Upper lobe of left lung (tissue), 6 donors: ENCODE results near the gene BTRC. TPM values are rescaled to one million over a fixed set of nuclear protein-coding genes. Genes with fewer than 3 reads are reported as not detected.

Experiments used
- ATAC-seq, 2 donors: fragments of 200-7000 bp; cut with Tn5 transposase; one replicate each; pipeline ENCODE4 v1.9.1; 2022; ENCODE audit warnings: mild to moderate bottlenecking in 2 of 2, moderate library complexity in 2 of 2; ENCODE audit not compliant: low FRiP score in 2 of 2
- DNase-seq, 2 donors: peaks; one replicate each; pipeline ENCODE4 v3.0.0-alpha.2; 2019 to 2020
- H3K27ac ChIP-seq, 4 donors: fragments of 200-600 bp; sonication (generic); one replicate each; pipeline ENCODE4 v1.5.1; 2016 to 2019
- H3K27me3 ChIP-seq, 4 donors: fragments of 200-600 bp; sonication (generic); one replicate each; pipeline ENCODE4 v1.5.1; 2017 to 2019
- H3K36me3 ChIP-seq, 4 donors: fragments of 200-600 bp; sonication (generic); one replicate each; pipeline ENCODE4 v1.5.1; 2016 to 2019
- H3K4me1 ChIP-seq, 4 donors: fragments of 200-600 bp; sonication (generic); one replicate each; pipeline ENCODE4 v1.5.1; 2018 to 2019
- H3K4me3 ChIP-seq, 4 donors: fragments of 200-600 bp; sonication (generic); one replicate each; pipeline ENCODE4 v1.5.1; 2017 to 2019; ENCODE audit warnings: mild to moderate bottlenecking in 2 of 4, moderate library complexity in 1 of 4
- H3K9me3 ChIP-seq, 4 donors: fragments of 200-600 bp; sonication (generic); one replicate each; pipeline ENCODE4 v1.5.1; 2018 to 2019
- CTCF ChIP-seq, 6 experiments: fragments of 450-650 bp in 4 of 6; fragments of 200-600 bp in 2 of 6; sonication (generic) in 2 of 6; IDR thresholded peaks; one replicate each; pipeline ENCODE4 v1.5.1; 2016 to 2019; ENCODE audit warnings: antibody characterized with exemption in 6 of 6
- EP300 ChIP-seq, 4 donors: sonication (generic); formaldehyde crosslinking; IDR thresholded peaks; one replicate each; pipeline ENCODE4 v1.5.1; 2017; ENCODE audit warnings: antibody characterized with exemption in 4 of 4, control low read depth in 2 of 4
- POLR2A ChIP-seq, 4 donors: fragments of 450-650 bp; IDR thresholded peaks; one replicate each; pipeline ENCODE4 v1.5.1; 2016 to 2017; ENCODE audit warnings: antibody characterized with exemption in 4 of 4, mild to moderate bottlenecking in 2 of 4
- POLR2AphosphoS5 ChIP-seq, 2 donors: sonication (generic); formaldehyde crosslinking; IDR thresholded peaks; one replicate each; pipeline ENCODE4 v1.5.1; 2017; ENCODE audit warnings: antibody characterized with exemption in 2 of 2
- WGBS, 2 donors: methylation state at CpG; one replicate each; pipeline ENCODE4 v1.1.5; 2017 to 2018; 5-methylcytosine and 5-hydroxymethylcytosine counted together
- total RNA-seq, 6 donors: library from RNA; depleted of rRNA in 4 of 6; stranded (reverse); fragments of >200 nt in 4 of 6; gene quantifications; one replicate each; pipeline versions ENCODE4 v1.1.0 to v1.2.1, GENCODE V29; 2016 to 2021
- donor health status: DM: no; HTN: no; CAD: no; lungs with moderate emphysema.
- donor health status: DM: no; HTN: yes; CAD: no; lungs with severe emphysema.

Gene BTRC
- total RNA-seq, 6 donors from 2014 or later = 8.5 to 21.0 (median 11.6) TPM

DNA sequence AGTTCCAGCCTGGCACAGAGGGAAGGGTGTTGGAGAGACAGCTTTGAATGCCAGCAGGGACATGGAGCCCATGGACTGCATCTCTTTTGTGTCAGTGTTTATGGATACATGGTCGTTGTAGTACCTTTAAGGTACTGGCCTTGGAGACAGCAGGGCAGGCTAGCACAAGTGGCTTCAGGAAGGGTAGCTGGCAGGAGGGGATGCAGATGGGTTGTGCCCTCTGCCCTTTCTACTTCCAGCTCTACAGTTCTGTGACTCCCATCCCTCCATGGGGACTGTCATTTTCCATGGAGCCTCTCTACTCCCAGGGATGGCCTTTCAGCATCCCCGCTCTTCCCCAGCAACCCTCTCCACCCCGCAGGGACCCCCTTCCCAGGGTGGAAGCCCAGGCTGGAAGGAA lies 209.0 kb downstream of the BTRC start:
- Histone ChIP-seq H3K4me3 (no peak overlapping the region), H3K9me3 (no peaks in the 10 kb centered on the region), H3K27ac (no peak overlapping the region), H3K27me3 (peaks cover 0 to 25% (median 8%) of the 10 kb centered on the region in 4 donors), H3K4me1 (peaks cover 5 to 14% (median 8%) of the 10 kb centered on the region in 4 donors), H3K36me3 (no peaks in the 10 kb centered on the region)
- DNase-seq = no peak
- WGBS, 2 donors = 53 to 68% methylated on average over 3 of the region's 3 CpGs
- TF ChIP-seq POLR2A (IDR thresholded peaks at IDR 0.05) (no peak), EP300 (IDR thresholded peaks at IDR 0.05) (no peak), CTCF (IDR thresholded peaks at IDR 0.05) (no peak), POLR2AphosphoS5 (IDR thresholded peaks at IDR 0.05) (no peak)
- no peak for ATAC-seq

- 70 to 73% methylated on average over 8 to 11 of the region's 11 CpGs for WGBS, 2 donors
- peaks cover 5 to 10% (median 8%) of the 10 kb centered on the region in 4 donors for H3K4me1 ChIP-seq
- no peaks in the 10 kb centered on the region for H3K36me3 ChIP-seq
- no peak for DNase-seq
- no peaks in the 10 kb centered on the region for H3K9me3 ChIP-seq
- ATAC-seq = no peak
- TF ChIP-seq EP300 (IDR thresholded peaks at IDR 0.05) (no peak), CTCF (IDR thresholded peaks at IDR 0.05) (no peak), POLR2AphosphoS5 (IDR thresholded peaks at IDR 0.05) (no peak), POLR2A (IDR thresholded peaks at IDR 0.05) (no peak)
- peaks cover 0 to 30% (median 8%) of the 10 kb centered on the region in 4 donors for H3K27me3 ChIP-seq
- no peak overlapping the region for H3K27ac ChIP-seq
- no peak overlapping the region for H3K4me3 ChIP-seq
Observed at GRCh38 chr10:101563497-101564040, 209.6 kb downstream of the BTRC start.

DNA sequence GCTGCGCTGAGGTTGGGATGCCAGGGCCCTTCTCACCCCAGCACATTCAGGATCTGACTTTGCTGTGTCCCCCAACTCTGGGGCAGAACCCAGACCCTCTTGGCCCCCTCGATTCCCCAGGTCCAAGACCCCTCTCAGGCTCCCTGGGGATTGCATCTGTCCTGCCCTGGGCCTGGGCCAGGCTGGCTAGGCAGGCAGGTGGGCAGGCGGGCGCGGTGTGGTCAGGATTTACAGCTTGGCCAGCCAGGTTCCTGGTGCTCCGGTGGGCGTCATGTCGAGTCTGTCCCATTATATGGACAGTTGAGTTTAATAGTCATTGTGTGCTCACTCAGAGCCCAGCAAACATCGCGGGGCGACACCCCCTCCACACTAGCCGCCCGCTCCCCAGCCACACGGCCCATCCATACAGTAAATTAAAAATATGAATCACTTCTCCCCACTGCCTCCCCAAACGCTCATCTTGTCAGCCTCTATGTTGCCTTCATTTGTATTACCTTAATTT lies 210.6 kb downstream of the BTRC start:
- no peak overlapping the region for H3K27ac ChIP-seq
- no peaks in the 10 kb centered on the region for H3K36me3 ChIP-seq
- 83 to 88% methylated on average over 11 to 15 of the region's 15 CpGs for WGBS, 2 donors
- ATAC-seq = no peak
- no peak for TF ChIP-seq POLR2A (IDR thresholded peaks at IDR 0.05)
- TF ChIP-seq EP300 (IDR thresholded peaks at IDR 0.05) = no peak
- TF ChIP-seq CTCF (IDR thresholded peaks at IDR 0.05) = no peak
- no peak for TF ChIP-seq POLR2AphosphoS5 (IDR thresholded peaks at IDR 0.05)
- H3K27me3 ChIP-seq = peaks cover 0 to 39% (median 13%) of the 10 kb centered on the region in 4 donors
- peak in 1 of 2 donors; percentile 73 for DNase-seq
- H3K4me1 ChIP-seq = peaks cover 7 to 13% (median 11%) of the 10 kb centered on the region in 4 donors
- no peaks in the 10 kb centered on the region for H3K9me3 ChIP-seq
- H3K4me3 ChIP-seq = no peak overlapping the region

- Histone ChIP-seq H3K4me3 (no peak overlapping the region), H3K9me3 (no peaks in the 10 kb centered on the region), H3K27ac (no peak overlapping the region), H3K36me3 (no peaks in the 10 kb centered on the region), H3K4me1 (peaks cover 16 to 22% (median 18%) of the 10 kb centered on the region in 4 donors), H3K27me3 (peaks cover 0 to 44% (median 16%) of the 10 kb centered on the region in 4 donors)
- no peak for TF ChIP-seq POLR2AphosphoS5 (IDR thresholded peaks at IDR 0.05)
- no peak for TF ChIP-seq CTCF (IDR thresholded peaks at IDR 0.05)
- TF ChIP-seq POLR2A (IDR thresholded peaks at IDR 0.05) = no peak
- TF ChIP-seq EP300 (IDR thresholded peaks at IDR 0.05) = no peak
- WGBS, 2 donors = 82 to 83% methylated on average over 5 of the region's 5 CpGs
- ATAC-seq = no peak
- no peak for DNase-seq
Observed at GRCh38 chr10:101565370-101565900, 211.5 kb downstream of the BTRC start.
